ENCODE measurements around the gene SH3GL3.

Gene SH3GL3

GRCh38 chr15:83422541-83422940 lies 24.6 kb upstream of the SH3GL3 start:
- no peak overlapping the region for H3K4me3 ChIP-seq (ENCODE audit: low read depth, low read length)
- no peak for TF ChIP-seq CTCF (IDR thresholded peaks at IDR 0.05; ENCODE audit: borderline replicate concordance, insufficient read depth, low read depth, low read length)

GRCh38 chr15:83424101-83424500 lies 23.0 kb upstream of the SH3GL3 start:
- TF ChIP-seq CTCF (IDR thresholded peaks at IDR 0.05; ENCODE audit: borderline replicate concordance, insufficient read depth, low read depth, low read length), result no peak
- no peak overlapping the region for H3K4me3 ChIP-seq (ENCODE audit: low read depth, low read length)

GRCh38 chr15:83430441-83430840 lies 16.7 kb upstream of the SH3GL3 start:
- no peak for TF ChIP-seq CTCF (IDR thresholded peaks at IDR 0.05; ENCODE audit: borderline replicate concordance, insufficient read depth, low read depth, low read length)
- H3K4me3 ChIP-seq (ENCODE audit: low read depth, low read length), result no peak overlapping the region

- no peak for TF ChIP-seq CTCF (IDR thresholded peaks at IDR 0.05; ENCODE audit: borderline replicate concordance, insufficient read depth, low read depth, low read length)
- H3K4me3 ChIP-seq (ENCODE audit: low read depth, low read length), result no peak overlapping the region
Observed at GRCh38 chr15:83431521-83431920, 15.6 kb upstream of the SH3GL3 start.

GRCh38 chr15:83435202-83435601 lies 11.9 kb upstream of the SH3GL3 start:
- H3K4me3 ChIP-seq (ENCODE audit: low read depth, low read length), result no peak overlapping the region
- no peak for TF ChIP-seq CTCF (IDR thresholded peaks at IDR 0.05; ENCODE audit: borderline replicate concordance, insufficient read depth, low read depth, low read length)

- no peak overlapping the region for H3K4me3 ChIP-seq (ENCODE audit: low read depth, low read length)
- no peak for TF ChIP-seq CTCF (IDR thresholded peaks at IDR 0.05; ENCODE audit: borderline replicate concordance, insufficient read depth, low read depth, low read length)
Observed at GRCh38 chr15:83435782-83436181, 11.4 kb upstream of the SH3GL3 start.

GRCh38 chr15:83436513-83437158 lies 10.5 kb upstream of the SH3GL3 start:
- no peak for TF ChIP-seq CTCF (IDR thresholded peaks at IDR 0.05; ENCODE audit: borderline replicate concordance, insufficient read depth, low read depth, low read length)
- H3K4me3 ChIP-seq (ENCODE audit: low read depth, low read length), result no peak overlapping the region

Measured in GM12875 (cell line).